A549 treated with AZD9567 at 1 μM for 4 hours (cell line): ENCODE data around the gene GRB14. TPM values are rescaled to one million over a fixed set of nuclear protein-coding genes. Genes with fewer than 3 reads are reported as not detected.

Experiments
- total RNA-seq: library from RNA; stranded (reverse); fragments of 200-300 nt; extraction: Qiagen RNA extraction; gene quantifications from 5 replicates; pipeline ENCODE4 v1.2.3, GENCODE V29; 2022; ENCODE audit not compliant: insufficient read depth

GRB14 gene
- total RNA-seq: 5.0 to 6.4 TPM (median 5.8 TPM) in 5 replicates

GRCh38 chr2:164620873-164621763 is at the start of gene GRB14:
GRB14 (minus strand) TSS chr2:164621482; CDS start chr2:164621309, 173 bp downstream.

Other genes starting within 250 kb of the GRB14 start
- gene COBLL1, start 220.3 kb upstream of the GRB14 start, total RNA-seq: 3.6 to 5.2 TPM (median 4.2 TPM) in 5 replicates